HL-60 (cell line): ENCODE results near the gene KHDRBS1.

ENCODE experiments used
- CTCF ChIP-seq: IDR thresholded peaks from one replicate; pipeline ENCODE4 v1.5.1; 2011; ENCODE audit warnings: low read length, control low read depth, inconsistent platforms; ENCODE audit not compliant: insufficient read depth
- GABPA ChIP-seq: IDR thresholded peaks from 2 replicates; pipeline ENCODE4 v1.6.1; 2012; ENCODE audit warnings: low read depth
- POLR2AphosphoS5 ChIP-seq: IDR thresholded peaks from 2 replicates; pipeline ENCODE4 v1.6.1; 2012; ENCODE audit warnings: low read depth
- SPI1 ChIP-seq: IDR thresholded peaks from 2 replicates; pipeline ENCODE4 v1.6.1; 2012; ENCODE audit warnings: low read depth, mild to moderate bottlenecking, borderline replicate concordance

- TF ChIP-seq CTCF (no peak), GABPA (no peak), POLR2AphosphoS5 (no peak), SPI1 (no peak)
These were observed 821 bp upstream of the KHDRBS1 start for GRCh38 chr1:32012709-32013385.
